GM19351 (cell line): ENCODE results near the gene VPS52.

Experiments used
- ATAC-seq: cut with Tn5 transposase; IDR thresholded peaks from one replicate; pipeline ENCODE4 v1.9.1; 2021; ENCODE audit warnings: mild to moderate bottlenecking, moderate library complexity; ENCODE audit not compliant: unreplicated experiment

Gene VPS52

DNA sequence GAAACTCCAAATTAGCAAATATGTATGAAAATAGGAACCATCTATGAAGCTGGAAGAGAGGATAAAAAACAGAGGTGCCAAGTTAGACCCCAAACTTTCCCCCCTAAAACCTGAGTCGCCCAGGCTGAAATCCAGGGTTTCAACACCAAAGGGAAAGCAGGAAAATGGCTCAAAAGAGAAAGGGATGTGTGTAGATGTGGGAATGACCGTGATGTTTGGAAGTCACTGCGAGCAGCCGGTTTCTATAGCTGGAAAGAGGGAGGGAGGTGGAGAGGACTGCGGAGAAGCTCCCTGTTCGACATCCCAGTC, 58.9 kb downstream of the VPS52 start:
- no peak for ATAC-seq

DNA sequence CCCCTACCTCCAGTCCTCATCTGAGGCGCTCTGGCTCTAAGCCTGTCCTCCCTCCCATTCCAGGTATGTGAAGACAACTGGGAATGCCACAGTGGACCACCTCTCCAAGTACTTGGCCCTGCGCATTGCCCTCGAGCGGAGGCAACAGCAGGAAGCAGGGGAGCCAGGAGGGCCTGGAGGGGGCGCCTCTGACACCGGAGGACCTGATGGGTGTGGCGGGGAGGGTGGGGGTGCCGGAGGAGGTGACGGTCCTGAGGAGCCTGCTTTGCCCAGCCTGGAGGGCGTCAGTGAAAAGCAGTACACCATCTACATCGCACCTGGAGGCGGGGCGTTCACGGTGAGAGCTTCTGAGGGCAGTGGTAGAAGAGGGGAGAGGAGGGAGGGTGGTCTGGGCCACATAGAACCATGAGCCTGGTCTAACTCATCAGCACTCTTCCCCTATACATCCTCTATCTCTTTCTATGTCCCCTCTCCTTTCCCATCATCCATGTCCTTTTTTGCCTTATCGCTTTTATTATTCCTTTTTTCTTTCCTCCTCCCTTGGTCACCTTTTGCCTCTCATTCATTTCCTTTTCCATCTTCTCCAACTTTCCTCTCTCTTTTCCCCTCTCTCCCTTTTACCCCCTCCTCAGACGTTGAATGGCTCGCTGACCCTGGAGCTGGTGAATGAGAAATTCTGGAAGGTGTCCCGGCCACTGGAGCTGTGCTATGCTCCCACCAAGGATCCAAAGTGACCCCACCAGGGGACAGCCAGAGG, 59.8 kb downstream of the VPS52 start:
- ATAC-seq = no peak

DNA sequence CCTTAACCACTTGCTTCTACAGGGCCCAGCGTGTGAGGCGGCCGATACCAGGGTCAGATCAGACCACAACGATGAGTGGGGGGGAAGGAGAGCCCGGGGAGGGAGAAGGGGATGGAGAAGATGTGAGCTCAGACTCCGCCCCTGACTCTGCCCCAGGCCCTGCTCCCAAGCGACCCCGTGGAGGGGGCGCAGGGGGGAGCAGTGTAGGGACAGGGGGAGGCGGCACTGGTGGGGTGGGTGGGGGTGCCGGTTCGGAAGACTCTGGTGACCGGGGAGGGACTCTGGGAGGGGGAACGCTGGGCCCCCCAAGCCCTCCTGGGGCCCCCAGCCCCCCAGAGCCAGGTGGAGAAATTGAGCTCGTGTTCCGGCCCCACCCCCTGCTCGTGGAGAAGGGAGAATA, 60.5 kb downstream of the VPS52 start:
- no peak for ATAC-seq

DNA sequence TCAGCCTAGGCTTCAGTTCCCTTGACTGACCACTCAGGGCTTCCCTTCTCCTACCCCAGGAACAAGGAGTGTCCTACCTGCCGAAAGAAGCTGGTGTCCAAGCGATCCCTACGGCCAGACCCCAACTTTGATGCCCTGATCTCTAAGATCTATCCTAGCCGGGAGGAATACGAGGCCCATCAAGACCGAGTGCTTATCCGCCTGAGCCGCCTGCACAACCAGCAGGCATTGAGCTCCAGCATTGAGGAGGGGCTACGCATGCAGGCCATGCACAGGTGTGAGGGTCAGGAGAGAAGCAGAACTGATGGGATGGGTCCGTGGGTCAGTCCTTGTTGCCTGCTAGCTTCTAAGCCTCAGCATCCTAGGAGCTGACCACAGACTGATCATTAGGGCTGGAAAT, 61.8 kb downstream of the VPS52 start:
- no peak for ATAC-seq

DNA sequence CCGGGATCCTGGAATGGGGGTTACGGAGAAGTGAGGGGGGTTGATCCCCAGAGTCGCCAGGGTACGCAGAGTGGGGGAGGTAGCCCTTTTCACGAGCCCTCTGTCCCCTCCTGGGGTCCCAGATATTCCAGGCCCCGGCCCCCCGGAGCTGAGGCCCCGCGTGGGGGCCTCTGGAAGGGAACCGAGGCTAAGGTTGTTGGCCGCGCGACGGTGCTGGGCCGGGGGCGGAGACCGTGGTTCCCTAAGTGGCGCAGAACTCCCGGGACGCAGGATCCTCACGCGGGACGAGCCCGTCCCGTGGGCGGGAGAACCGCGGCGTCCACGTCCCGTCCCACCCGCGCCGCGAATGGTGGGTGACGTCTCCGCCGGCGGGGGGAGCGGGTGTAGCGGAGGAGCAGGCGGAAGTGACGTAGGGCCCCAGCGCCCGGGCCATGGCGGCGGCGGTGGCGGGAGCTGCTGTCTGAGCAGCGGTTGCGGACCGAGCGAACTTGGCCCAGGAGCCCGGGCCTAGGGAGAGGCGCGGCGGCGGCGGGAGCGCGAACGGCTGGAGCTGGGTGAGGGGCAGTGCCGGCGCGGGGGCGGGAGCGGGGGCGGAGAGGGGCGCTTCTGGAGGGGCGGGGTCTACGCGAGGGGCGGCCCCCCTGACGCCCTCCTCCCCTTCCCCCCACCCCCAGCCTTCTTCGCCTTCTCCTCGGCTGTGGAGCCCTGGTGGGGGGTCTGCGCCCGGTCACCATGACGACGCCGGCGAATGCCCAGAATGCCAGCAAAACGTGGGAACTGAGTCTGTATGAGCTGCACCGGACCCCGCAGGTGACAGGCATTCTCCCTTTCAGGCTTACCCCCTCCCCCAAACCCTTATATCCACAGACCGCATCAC, 63.3 kb downstream of the VPS52 start, which contains the start of gene RING1:
Gene RING1 (plus strand): TSS at position 410 of the 877 bp plus-strand sequence. CDS start 323 bp downstream, at position 733.
- ATAC-seq = no peak

DNA sequence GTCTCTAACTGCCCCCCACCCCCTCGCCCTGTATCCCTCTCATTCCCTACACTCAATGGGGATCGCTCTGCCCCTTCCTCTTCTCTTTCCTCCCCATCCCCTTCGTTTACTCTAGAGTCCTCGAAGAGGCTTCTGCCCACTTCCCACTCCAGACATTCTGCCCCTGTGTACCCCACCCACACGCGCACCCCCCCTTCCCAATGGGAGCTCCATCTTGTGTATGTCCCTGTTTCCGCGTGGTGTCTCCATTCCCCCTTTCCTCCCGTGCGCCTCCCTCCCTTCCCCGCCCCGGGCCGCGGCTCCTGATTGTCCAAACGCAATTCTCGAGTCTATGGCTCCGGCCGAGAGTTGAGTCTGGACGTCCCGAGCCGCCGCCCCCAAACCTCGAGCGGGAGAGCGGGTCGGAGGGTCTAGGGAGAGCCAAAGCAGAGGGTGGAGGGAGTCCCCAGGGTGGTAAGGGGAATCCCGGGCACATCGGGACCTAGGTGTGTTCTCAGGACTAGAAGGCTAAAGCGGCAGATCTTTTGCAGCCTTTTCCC, 64.1 kb downstream of the VPS52 start:
- no peak for ATAC-seq

DNA sequence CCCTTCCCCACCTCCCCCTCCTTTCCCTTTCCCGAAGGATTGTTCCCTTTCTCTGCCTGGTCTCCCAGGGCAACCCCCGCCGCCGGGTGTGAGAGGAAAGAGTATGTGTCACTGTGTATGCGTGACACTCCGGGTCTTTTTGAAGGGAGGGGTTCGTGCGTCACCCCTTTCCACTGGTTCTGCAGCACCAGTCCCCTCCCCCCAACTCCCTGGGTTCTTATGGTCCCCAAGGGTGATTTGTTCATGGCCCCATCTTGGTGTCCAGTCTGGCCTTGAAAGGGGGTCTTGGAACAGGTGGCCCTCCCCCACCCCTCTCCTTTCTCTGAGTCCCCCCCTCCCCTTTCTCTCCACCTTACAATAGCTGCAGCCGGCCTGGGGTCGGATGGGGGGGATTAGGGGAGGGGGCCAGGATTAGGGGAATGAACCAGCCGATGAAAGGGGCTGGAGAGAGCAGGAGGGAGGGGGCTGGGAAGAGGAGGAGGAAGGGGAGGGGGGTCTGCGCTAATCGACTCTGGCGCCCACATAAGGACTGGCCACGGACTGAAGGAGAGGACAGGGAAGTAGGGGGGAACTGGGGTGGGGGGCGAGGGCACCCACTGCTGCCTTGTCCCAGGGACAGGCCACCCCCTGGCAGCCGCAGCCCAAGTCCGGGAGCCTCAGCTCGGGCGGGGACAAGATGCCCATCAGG, 64.7 kb downstream of the VPS52 start:
- ATAC-seq = no peak

DNA sequence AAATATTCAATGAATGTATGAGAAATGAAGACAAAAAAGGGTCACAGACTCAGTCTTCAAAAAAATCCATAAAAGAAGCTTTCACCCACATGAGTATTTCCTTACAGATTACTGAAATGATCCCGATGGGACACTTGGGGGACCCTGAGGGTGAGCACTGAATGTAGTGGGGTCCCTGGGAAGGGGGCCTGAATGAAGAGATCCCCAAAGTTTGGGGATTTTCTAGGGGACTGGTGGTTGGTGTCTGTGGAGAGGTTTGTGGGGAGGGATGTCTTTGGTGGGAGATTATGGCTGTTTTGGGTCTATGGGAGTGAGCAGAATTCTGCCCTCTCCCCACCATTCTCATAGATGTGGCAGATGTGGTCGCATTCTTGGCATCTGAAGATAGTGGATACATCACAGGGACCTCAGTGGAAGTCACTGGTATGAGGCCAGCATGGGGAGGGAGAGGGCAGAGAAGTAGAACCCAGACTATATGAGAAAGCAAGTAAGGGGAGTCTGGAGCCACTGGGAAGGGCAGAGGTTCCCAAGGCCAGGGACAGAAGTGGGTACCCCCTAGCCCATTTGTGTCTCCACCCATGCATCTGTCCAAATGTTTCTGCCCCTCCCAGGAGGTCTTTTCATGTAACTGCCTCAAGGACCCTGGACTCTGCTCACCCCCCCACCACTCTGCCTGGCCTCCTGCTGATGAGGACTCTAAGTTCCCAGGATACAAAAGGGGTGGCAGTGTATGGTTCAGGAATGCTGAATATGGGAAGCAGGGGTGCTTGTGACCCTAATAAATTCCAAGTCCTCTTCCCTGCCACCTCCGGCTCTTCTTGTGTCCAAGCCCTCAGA, 65.4 kb downstream of the VPS52 start:
- no peak for ATAC-seq

DNA sequence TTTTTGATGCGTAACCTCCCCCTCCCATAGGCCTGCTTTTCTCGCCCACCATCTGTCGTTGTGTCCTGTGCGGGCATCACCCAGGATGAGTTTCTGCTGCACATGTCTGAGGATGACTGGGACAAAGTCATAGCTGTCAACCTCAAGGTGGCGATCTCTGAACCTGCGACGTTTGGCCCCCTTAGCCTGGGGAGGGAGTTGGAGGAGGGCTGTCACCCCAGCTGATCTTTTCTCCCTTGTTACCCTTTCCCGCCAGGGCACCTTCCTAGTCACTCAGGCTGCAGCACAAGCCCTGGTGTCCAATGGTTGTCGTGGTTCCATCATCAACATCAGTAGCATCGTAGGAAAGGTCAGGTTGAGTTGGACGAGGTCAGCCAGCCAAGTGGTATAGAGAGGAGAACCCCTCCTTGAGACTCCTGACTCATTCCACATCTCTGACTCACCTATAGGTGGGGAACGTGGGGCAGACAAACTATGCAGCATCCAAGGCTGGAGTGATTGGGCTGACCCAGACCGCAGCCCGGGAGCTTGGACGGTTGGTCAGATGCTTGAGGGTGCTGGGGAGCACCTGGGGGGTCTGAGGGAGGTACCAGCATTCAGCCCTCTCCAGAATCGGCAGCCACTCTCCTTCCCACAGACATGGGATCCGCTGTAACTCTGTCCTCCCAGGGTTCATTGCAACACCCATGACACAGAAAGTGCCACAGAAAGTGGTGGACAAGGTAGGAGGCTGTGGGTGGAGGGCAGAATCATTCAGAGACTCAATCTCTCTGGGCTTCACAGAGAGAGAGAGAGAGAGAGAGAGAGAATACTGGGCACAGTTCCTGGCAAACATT, 66.3 kb downstream of the VPS52 start:
- ATAC-seq = no peak

DNA sequence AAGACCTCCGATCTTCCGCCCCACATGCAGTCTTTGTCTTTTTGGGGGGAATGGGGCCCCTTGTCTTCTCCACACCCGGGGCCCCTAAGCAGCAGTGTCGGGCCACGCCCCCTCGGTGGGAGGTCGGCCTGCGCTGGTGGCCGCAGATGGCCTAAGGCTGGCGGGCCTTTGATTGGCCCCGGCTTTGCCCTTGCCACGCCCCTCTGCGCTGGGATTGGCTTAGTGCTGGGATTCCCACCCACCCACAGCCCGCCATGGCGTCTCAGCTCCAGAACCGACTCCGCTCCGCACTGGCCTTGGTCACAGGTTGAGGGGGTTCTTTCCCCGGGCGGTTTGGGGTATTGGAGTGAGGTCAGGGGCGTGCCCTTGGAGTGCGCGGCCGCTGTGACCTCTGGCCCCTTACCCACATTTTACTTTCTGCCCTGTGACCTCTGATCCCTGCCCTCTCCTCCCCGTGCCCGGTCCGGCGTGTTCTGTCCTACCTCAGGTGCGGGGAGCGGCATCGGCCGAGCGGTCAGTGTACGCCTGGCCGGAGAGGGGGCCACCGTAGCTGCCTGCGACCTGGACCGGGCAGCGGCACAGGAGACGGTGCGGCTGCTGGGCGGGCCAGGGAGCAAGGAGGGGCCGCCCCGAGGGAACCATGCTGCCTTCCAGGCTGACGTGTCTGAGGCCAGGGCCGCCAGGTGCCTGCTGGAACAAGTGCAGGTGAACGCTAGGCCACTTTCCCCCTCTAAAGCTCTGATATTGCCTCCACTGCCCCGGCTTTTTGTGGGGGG, 67.1 kb downstream of the VPS52 start, which contains the start of gene HSD17B8:
Gene HSD17B8 (plus strand): TSS at position 241 of the 776 bp plus-strand sequence. CDS start 14 bp downstream, at position 255.
- peak; percentile 54 for ATAC-seq

DNA sequence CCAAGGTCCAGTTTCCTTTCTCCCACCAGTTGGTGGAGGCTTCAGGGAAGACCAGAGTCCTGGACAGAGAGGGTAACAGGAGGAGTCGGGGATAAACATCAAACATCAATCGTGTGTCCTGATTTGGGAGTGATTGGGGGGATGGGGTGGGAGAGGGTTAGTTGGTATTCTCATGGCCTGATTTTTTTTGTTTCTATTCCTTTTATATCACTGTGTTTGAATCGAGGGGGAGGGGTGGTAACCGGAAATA, 67.6 kb downstream of the VPS52 start:
- ATAC-seq = no peak

DNA sequence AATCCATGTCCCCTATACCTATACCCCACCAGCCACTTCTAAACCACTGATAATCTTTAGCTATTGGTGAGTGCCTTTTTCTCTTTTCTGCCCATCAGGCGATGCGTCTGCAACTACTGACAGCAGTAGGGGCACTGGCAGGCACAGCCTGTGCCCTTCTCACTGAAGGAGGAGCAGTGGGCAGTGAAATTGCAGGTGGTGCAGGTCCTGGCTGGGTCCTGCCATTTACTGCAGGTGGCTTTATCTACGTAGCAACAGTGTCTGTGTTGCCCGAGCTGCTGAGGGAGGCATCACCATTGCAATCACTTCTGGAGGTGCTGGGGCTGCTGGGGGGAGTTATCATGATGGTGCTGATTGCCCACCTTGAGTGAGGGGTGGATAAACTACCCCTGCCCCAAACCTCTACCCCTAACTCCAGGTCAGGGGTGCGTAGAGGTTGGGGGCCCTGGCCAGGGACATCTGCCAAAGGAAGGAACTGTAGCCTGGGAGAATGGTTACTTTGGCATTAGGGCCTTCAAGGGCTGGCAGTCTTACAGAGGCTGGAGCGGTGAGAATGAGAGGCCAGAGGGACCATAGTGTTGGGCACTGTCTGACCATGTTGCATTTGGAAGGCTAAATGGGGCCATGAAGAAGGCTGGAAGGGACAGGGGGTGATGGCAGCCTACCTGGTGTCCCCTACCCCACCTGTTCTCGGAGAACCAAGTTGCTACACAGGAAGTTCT, 68.1 kb downstream of the VPS52 start:
- no peak for ATAC-seq

DNA sequence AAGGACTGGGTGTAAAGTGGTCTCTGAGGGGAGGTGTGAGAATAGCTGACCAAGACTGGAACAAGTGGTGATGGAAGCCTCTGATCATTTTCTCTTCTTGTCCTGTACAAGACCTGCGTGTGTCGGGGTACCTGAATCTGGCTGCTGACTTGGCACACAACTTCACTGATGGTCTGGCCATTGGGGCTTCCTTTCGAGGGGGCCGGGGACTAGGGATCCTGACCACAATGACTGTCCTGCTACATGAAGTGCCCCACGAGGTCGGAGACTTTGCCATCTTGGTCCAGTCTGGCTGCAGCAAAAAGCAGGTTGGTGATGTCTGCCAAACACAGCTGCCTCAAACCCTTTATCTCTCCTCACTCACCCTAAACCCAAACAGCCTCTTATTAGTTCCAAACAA, 68.9 kb downstream of the VPS52 start:
- ATAC-seq = no peak

DNA sequence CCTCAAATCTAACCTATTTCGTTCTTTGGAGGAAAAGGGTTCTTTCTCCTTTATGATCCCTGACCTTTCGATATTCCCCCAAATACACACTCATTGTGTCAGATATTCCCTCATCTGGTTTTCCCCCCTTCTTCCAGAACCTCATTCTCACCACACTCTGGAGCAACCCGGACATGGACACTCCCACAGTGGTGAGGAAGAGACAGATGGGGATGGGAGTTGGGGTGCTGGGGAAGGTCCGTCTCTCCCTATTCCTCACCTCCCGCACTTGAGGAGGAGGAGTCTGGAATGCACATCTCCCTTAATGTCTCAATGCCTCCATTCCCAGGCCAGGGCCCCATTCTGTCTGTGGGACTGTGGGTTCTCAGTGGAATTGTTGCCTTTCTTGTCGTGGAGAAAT, 69.7 kb downstream of the VPS52 start:
- no peak for ATAC-seq

DNA sequence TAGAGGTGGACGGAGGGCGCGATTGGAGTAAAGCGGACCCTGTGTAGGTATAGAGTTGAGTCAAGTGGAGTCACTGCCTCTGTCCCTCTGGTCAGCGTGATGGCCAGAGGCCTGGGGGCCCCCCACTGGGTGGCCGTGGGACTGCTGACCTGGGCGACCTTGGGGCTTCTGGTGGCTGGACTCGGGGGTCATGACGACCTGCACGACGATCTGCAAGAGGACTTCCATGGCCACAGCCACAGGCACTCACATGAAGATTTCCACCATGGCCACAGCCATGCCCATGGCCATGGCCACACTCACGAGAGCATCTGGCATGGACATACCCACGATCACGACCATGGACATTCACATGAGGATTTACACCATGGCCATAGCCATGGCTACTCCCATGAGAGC, 70.5 kb downstream of the VPS52 start:
- ATAC-seq = no peak
